Measurements from ENCODE around the gene SETD1B. TPM values are rescaled to one million over a fixed set of nuclear protein-coding genes. Genes with fewer than 3 reads are reported as not detected.
A peak's percentile ranks its signal among the peaks of the same experiment; 100 is the strongest.

The SETD1B gene
- total RNA-seq, 1 experiment from 2014 or later, result 40.4 TPM

GRCh38 chr12:121825041-121825523 is 21.3 kb downstream of the SETD1B start:
- no peak overlapping the region for H3K23ac ChIP-seq (ENCODE audit: insufficient read length, low read depth, low read length)
- H2BK12ac ChIP-seq (ENCODE audit: insufficient read length, low read depth, low read length), result no peak overlapping the region
- no peak overlapping the region for H3K27ac ChIP-seq (ENCODE audit: insufficient read length, low read depth, low read length)
- TF ChIP-seq, protein P1, sequence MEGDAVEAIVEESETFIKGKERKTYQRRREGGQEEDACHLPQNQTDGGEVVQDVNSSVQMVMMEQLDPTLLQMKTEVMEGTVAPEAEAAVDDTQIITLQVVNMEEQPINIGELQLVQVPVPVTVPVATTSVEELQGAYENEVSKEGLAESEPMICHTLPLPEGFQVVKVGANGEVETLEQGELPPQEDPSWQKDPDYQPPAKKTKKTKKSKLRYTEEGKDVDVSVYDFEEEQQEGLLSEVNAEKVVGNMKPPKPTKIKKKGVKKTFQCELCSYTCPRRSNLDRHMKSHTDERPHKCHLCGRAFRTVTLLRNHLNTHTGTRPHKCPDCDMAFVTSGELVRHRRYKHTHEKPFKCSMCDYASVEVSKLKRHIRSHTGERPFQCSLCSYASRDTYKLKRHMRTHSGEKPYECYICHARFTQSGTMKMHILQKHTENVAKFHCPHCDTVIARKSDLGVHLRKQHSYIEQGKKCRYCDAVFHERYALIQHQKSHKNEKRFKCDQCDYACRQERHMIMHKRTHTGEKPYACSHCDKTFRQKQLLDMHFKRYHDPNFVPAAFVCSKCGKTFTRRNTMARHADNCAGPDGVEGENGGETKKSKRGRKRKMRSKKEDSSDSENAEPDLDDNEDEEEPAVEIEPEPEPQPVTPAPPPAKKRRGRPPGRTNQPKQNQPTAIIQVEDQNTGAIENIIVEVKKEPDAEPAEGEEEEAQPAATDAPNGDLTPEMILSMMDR (conservative IDR thresholded peaks at IDR 0.05), result no peak
- no peaks in the 10 kb centered on the region for H3K79me2 ChIP-seq (ENCODE audit: insufficient read depth, low read length)
- no peaks in the 10 kb centered on the region for H3K23me2 ChIP-seq (ENCODE audit: insufficient read length, low read depth, low read length, poor library complexity, severe bottlenecking)
- H3K18ac ChIP-seq (ENCODE audit: insufficient read length, low read depth, low read length), result no peak overlapping the region
- no peaks in the 10 kb centered on the region for H3K27me3 ChIP-seq (ENCODE audit: insufficient read depth, low read length)
- H2BK120ac ChIP-seq (ENCODE audit: low read depth, low read length, poor library complexity, severe bottlenecking), result no peak overlapping the region
- no peak overlapping the region for H3K4me2 ChIP-seq (ENCODE audit: insufficient read depth, insufficient read length, low read length)
- H3K56ac ChIP-seq (ENCODE audit: insufficient read length, low read depth, low read length), result no peak overlapping the region
- no CpG with 5 or more reads among the region's 18 CpGs for WGBS (ENCODE audit: extremely low coverage, insufficient read length, low lambda C conversion rate)
- peaks cover 24 to 72% (median 55%) of the 10 kb centered on the region in 3 experiments for H3K36me3 Mint-ChIP-seq (ENCODE audit: insufficient read depth in 1 of 3, low read depth in 3 of 3)
- no peaks in the 10 kb centered on the region; a peak in 1 of 5 replicates for H3K9me3 Mint-ChIP-seq
- H2AFZ ChIP-seq (ENCODE audit: low read length), result no peak overlapping the region
- no peak overlapping the region for H4K5ac ChIP-seq (ENCODE audit: insufficient read length, low read depth, low read length)
- no peak overlapping the region for H2BK20ac ChIP-seq (ENCODE audit: low read depth, low read length, poor library complexity, severe bottlenecking)
- no peaks in the 10 kb centered on the region for H3K4me1 Mint-ChIP-seq
- DNase-seq, result peak; percentile 33
- no peak overlapping the region for H3K9ac ChIP-seq (ENCODE audit: extremely low read depth, insufficient read length, low read length)
- H3K27ac Mint-ChIP-seq, result no peak overlapping the region
- no peaks in the 10 kb centered on the region for H3K27me3 Mint-ChIP-seq (ENCODE audit: low read depth)
- H4K91ac ChIP-seq (ENCODE audit: insufficient read length, low read depth, low read length), result no peak overlapping the region
- H3K4me1 ChIP-seq (ENCODE audit: insufficient read depth, low read length), result no peaks in the 10 kb centered on the region
- H2AK5ac ChIP-seq (ENCODE audit: insufficient read length, low read length), result no peak overlapping the region
- no peaks in the 10 kb centered on the region for H3K79me1 ChIP-seq (ENCODE audit: insufficient read depth, low read depth, low read length, poor library complexity, severe bottlenecking)
- no peak overlapping the region for H3K14ac ChIP-seq (ENCODE audit: insufficient read depth, low read length)
- H3K4ac ChIP-seq (ENCODE audit: low read depth, low read length), result no peak overlapping the region
- no peak overlapping the region for H2BK5ac ChIP-seq (ENCODE audit: insufficient read length, low read length)
- H3T11ph ChIP-seq (ENCODE audit: low read length), result no peak overlapping the region
- H2BK15ac ChIP-seq (ENCODE audit: low read depth, low read length), result no peak overlapping the region
- no peak overlapping the region for H4K8ac ChIP-seq (replicated peaks; ENCODE audit: insufficient read length, low read depth, low read length)
- H4K20me1 ChIP-seq (ENCODE audit: control insufficient read depth, insufficient read depth, insufficient read length), result no peaks in the 10 kb centered on the region
- no peak overlapping the region; a peak in 1 of 5 replicates for H3K4me3 Mint-ChIP-seq
- H3K9me3 ChIP-seq (ENCODE audit: control insufficient read depth, low read depth, low read length), result no peaks in the 10 kb centered on the region

Data from H9 (cell line).